A673 (cell line): ENCODE data around the gene PAXX.

Experiments used
- EZH2 ChIP-seq: fragments of 200-600 bp; sonication (generic); IDR thresholded peaks from 2 replicates; pipeline ENCODE4 v1.6.1; 2017; ENCODE audit warnings: borderline replicate concordance, low read depth, mild to moderate bottlenecking, mixed read lengths, antibody characterized with exemption, low read length; ENCODE audit not compliant: poor library complexity, severe bottlenecking
- TF ChIP-seq, protein P1 (sequence below): fragments of 300-800, 200-600 bp; sonication (generic); conservative IDR thresholded peaks from 2 replicates; pipeline ENCODE4 v1.5.1; 2017; ENCODE audit warnings: low read depth, mild to moderate bottlenecking, antibody characterized with exemption, low read length, moderate library complexity, mixed read lengths

DNA sequence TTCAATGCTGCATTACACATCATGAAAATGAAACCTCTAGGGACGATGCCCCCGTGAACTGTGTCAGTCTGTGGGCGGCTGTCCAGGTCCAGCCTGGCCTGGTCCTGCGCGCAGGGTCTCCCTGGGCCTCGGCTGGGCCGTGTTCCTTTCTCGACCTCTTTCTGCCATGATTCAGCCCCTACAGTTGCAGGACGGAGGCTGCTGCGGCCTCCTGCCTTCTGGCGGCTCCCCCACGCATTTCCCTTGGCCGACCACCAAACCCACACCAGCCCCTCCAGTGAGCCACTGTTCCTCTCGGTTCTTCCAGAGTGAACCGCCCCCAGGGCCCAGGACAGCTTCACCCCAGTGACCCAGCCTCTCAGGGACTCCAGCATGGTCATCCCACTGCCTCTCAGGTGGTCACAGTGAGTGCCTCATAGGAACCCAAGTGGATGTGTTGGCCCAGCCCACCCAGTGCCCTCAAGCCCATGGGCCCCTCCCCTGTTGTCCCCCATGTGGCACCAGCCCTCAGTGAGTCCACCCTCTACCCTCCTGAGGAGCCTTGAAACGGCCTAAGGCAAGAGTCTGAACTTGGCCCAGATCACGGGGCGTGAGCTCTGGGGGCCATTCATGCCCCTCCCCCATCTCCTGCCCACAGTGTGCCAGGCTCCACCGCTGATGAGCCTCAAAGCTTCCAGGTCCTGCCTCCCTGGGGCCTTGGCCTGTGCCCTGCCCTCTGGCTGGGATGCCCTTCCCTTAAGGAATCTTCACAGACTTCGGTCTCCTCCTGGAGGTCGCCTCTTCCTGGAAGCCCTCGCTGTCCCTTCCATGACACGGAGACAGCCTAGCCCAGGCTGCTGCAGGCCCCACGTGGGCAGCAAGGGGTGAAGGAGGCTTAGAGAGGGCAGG lies 14.1 kb downstream of the PAXX start:
- TF ChIP-seq, protein P1, sequence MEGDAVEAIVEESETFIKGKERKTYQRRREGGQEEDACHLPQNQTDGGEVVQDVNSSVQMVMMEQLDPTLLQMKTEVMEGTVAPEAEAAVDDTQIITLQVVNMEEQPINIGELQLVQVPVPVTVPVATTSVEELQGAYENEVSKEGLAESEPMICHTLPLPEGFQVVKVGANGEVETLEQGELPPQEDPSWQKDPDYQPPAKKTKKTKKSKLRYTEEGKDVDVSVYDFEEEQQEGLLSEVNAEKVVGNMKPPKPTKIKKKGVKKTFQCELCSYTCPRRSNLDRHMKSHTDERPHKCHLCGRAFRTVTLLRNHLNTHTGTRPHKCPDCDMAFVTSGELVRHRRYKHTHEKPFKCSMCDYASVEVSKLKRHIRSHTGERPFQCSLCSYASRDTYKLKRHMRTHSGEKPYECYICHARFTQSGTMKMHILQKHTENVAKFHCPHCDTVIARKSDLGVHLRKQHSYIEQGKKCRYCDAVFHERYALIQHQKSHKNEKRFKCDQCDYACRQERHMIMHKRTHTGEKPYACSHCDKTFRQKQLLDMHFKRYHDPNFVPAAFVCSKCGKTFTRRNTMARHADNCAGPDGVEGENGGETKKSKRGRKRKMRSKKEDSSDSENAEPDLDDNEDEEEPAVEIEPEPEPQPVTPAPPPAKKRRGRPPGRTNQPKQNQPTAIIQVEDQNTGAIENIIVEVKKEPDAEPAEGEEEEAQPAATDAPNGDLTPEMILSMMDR: no peak
- no peak for TF ChIP-seq EZH2
